HepG2 (cell line): Measurements from ENCODE around the gene OTOL1. TPM values are rescaled to one million over a fixed set of nuclear protein-coding genes. Genes with fewer than 3 reads are reported as not detected.

Experiments used
- ATAC-seq: fragments of 200-7000 bp; cut with Tn5 transposase; 3 replicates; pipeline ENCODE4 v1.9.1; 2020; ENCODE audit warnings: mild to moderate bottlenecking, moderate library complexity
- BruUV-seq: library from RNA; stranded (reverse); fragments of 400-500 nt; replicated peaks from 2 replicates; lab custom pipeline; 2021; lab: Mats Ljungman, UMichigan
- CTCF ChIA-PET: fragments of 300-600 bp; formaldehyde crosslinking; extraction: SDS; loops from one replicate; lab custom pipeline; 2021; ENCODE audit warnings: low total read pairs, inconsistent platforms, low intra/inter-chr PET ratio; lab: Yijun Ruan, JAX
- POLR2A ChIA-PET: fragments of 350-600 bp; sonication (Branson Sonifier 250); formaldehyde crosslinking; loops from one replicate; lab custom pipeline; 2020; ENCODE audit warnings: antibody characterized with exemption, inconsistent platforms; lab: Yijun Ruan, JAX
- DNase-seq: peaks from one replicate; pipeline ENCODE4 v3.0.0-alpha.2; 2015; ENCODE audit warnings: low spot score
- FAIRE-seq: peaks from 3 replicates; lab custom pipeline; 2011; peaks lifted over from hg19 to GRCh38; lab: Jason Lieb, UNC
- H2AFZ ChIP-seq: one replicate; pipeline ENCODE4 v1.6.1; 2011; ENCODE audit warnings: low read length, inconsistent platforms
- H3K27ac ChIP-seq: fragments of 300-600 bp; 3 replicates; pipeline ENCODE4 v1.8.0; 2011; ENCODE audit warnings: mixed run types, mild to moderate bottlenecking, mixed read lengths, low read length, inconsistent platforms; ENCODE audit not compliant: insufficient read depth; ENCODE audit errors: extremely low read length
- H3K27me3 ChIP-seq, 2 experiments: fragments of 200-600 bp in 1 of 2; 2 replicates in 1 of 2; 3 replicates in 1 of 2; pipeline versions ENCODE4 v1.6.0 to v1.8.0; 2011; ENCODE audit warnings: low read length in 2 of 2, mild to moderate bottlenecking in 2 of 2, moderate library complexity in 2 of 2, inconsistent platforms in 1 of 2; ENCODE audit not compliant: insufficient read depth in 2 of 2, control insufficient read depth in 1 of 2
- H3K36me3 ChIP-seq, 2 experiments: fragments of 200-600 bp in 1 of 2; replicated peaks in 1 of 2; 2 replicates in 1 of 2; 3 replicates in 1 of 2; pipeline versions ENCODE4 v1.5.1 to v1.8.0; 2011; ENCODE audit warnings: low read length in 2 of 2, inconsistent platforms in 1 of 2; ENCODE audit not compliant: insufficient read depth in 2 of 2, control insufficient read depth in 1 of 2
- H3K4me1 ChIP-seq: 2 replicates; pipeline ENCODE4 v1.5.1; 2012; ENCODE audit warnings: low read length, inconsistent platforms; ENCODE audit not compliant: insufficient read depth
- H3K4me2 ChIP-seq: 2 replicates; pipeline ENCODE4 v1.6.0; 2011; ENCODE audit warnings: low read depth, low read length, inconsistent platforms
- H3K4me3 ChIP-seq, 3 experiments: fragments of 200-600 bp in 1 of 3; sonication (generic), shearing (Covaris generic) in 1 of 3; replicated peaks in 1 of 3; 2 replicates each; pipeline ENCODE4 v1.5.1; 2011 to 2016; ENCODE audit warnings: low read length in 3 of 3, inconsistent platforms in 2 of 3, low read depth in 2 of 3, mild to moderate bottlenecking in 2 of 3, control low read depth in 1 of 3, mixed read lengths in 1 of 3; ENCODE audit not compliant: insufficient read depth in 1 of 3
- H3K79me2 ChIP-seq: one replicate; pipeline ENCODE4 v1.6.1; 2011; ENCODE audit warnings: low read length, inconsistent platforms; ENCODE audit not compliant: insufficient read depth
- H3K9ac ChIP-seq: 2 replicates; pipeline ENCODE4 v1.6.0; 2011; ENCODE audit warnings: mild to moderate bottlenecking, low read depth, low read length, inconsistent platforms; ENCODE audit not compliant: insufficient read depth
- H3K9me3 ChIP-seq: 2 replicates; pipeline ENCODE4 v1.5.1; 2012; ENCODE audit warnings: mild to moderate bottlenecking, low read length
- H4K20me1 ChIP-seq: 2 replicates; pipeline ENCODE4 v1.6.0; 2011; ENCODE audit warnings: inconsistent platforms, mild to moderate bottlenecking, low read length, moderate library complexity; ENCODE audit not compliant: insufficient read depth
- AGO2 ChIP-seq: fragments of 200-400 bp; formaldehyde crosslinking; optimal IDR thresholded peaks from 2 replicates; pipeline ENCODE3; 2017; ENCODE audit warnings: mild to moderate bottlenecking, low read depth, low read length, moderate library complexity
- ATAD3A ChIP-seq: sonication (generic); formaldehyde crosslinking; IDR thresholded peaks from 2 replicates; pipeline ENCODE4 v1.4.0; 2020; ENCODE audit warnings: missing genetic modification reagents
- CCDC6 ChIP-seq: sonication (generic); formaldehyde crosslinking; IDR thresholded peaks from 2 replicates; pipeline ENCODE4 v1.8.1; 2022; ENCODE audit warnings: mild to moderate bottlenecking, missing genetic modification reagents, moderate library complexity
- CENPBD1 ChIP-seq: sonication (generic); formaldehyde crosslinking; IDR thresholded peaks from 2 replicates; pipeline ENCODE4 v1.8.0; 2022; ENCODE audit warnings: missing genetic modification reagents, low read depth, mild to moderate bottlenecking, borderline replicate concordance
- CREB3 ChIP-seq: sonication (generic); formaldehyde crosslinking; IDR thresholded peaks from 2 replicates; pipeline ENCODE4 v1.5.0; 2020; ENCODE audit warnings: missing genetic modification reagents
- E2F1 ChIP-seq: sonication (generic); formaldehyde crosslinking; IDR thresholded peaks from 2 replicates; pipeline ENCODE4 v1.5.0; 2020; ENCODE audit warnings: missing genetic modification reagents
- ELK4 ChIP-seq: sonication (generic); formaldehyde crosslinking; IDR thresholded peaks from 2 replicates; pipeline ENCODE4 v1.9.0; 2021; ENCODE audit warnings: missing genetic modification reagents, borderline replicate concordance
- ISL2 ChIP-seq: sonication (generic); formaldehyde crosslinking; IDR thresholded peaks from 2 replicates; pipeline ENCODE4 v1.5.0; 2020; ENCODE audit warnings: missing genetic modification reagents
- NCOR1 ChIP-seq: fragments of 200-600 bp; sonication (generic); IDR thresholded peaks from 2 replicates; pipeline ENCODE4 v1.7.0; 2017; ENCODE audit warnings: antibody characterized with exemption, low read length, borderline replicate concordance
- NFKBIZ ChIP-seq: IDR thresholded peaks from 2 replicates; pipeline ENCODE4 v1.6.1; 2018; ENCODE audit warnings: missing genetic modification reagents, missing compliant biosample characterization
- NR2F6 ChIP-seq, 2 experiments: IDR thresholded peaks; 2 replicates each; pipeline ENCODE4 v1.6.1; 2016; ENCODE audit warnings: antibody characterized with exemption in 1 of 2, mild to moderate bottlenecking in 1 of 2
- PATZ1 ChIP-seq: sonication (generic); formaldehyde crosslinking; IDR thresholded peaks from 2 replicates; pipeline ENCODE4 v1.4.0; 2020; ENCODE audit warnings: missing genetic modification reagents
- RELA ChIP-seq: sonication (generic); formaldehyde crosslinking; IDR thresholded peaks from 2 replicates; pipeline ENCODE4 v1.4.0; 2020; ENCODE audit warnings: missing genetic modification reagents
- SIN3A ChIP-seq: IDR thresholded peaks from 2 replicates; pipeline ENCODE4 v1.6.1; 2011; ENCODE audit warnings: low read depth, mild to moderate bottlenecking, control low read depth, low read length, borderline replicate concordance
- ZBTB34 ChIP-seq: sonication (generic); formaldehyde crosslinking; IDR thresholded peaks from 2 replicates; pipeline ENCODE4 v1.8.0; 2022; ENCODE audit warnings: mild to moderate bottlenecking, missing genetic modification reagents
- ZNF790 ChIP-seq: sonication (generic); formaldehyde crosslinking; IDR thresholded peaks from 2 replicates; pipeline ENCODE4 v1.8.0; 2022; ENCODE audit warnings: missing genetic modification reagents, mild to moderate bottlenecking, borderline replicate concordance
- WGBS: methylation state at CpG from one replicate; pipeline ENCODE4 v1.1.6; 2017; ENCODE audit warnings: low lambda C conversion rate; 5-methylcytosine and 5-hydroxymethylcytosine counted together
- in situ Hi-C: cut with HindIII; loops from 2 replicates; pipeline ENCODE4 v1.10.0; 2017; ENCODE audit warnings: low pct_unique_long_range_greater_than_20kb; ENCODE audit not compliant: extremely low pct_ligation_motif_present
- intact Hi-C: fragments of 100-400 bp; cut with micrococcal nuclease; formaldehyde crosslinking; loops from one replicate; pipeline ENCODE4 v1.10.0; 2022; ENCODE audit not compliant: unreplicated experiment
- polyA plus RNA-seq, 8 experiments: library from polyadenylated mRNA; depleted of rRNA in 3 of 8; stranded (reverse) in 7 of 8; unstranded in 1 of 8; fragments of >200 nt; fragmentation: Illumina TruSeq in 4 of 8; extraction: Trizol in 4 of 8; gene quantifications; 2 replicates each; pipeline versions ENCODE4 v1.2.1 to v1.2.3, GENCODE V29; 2011 to 2016; ENCODE audit warnings: low read depth in 4 of 8, missing spikeins in 1 of 8, mixed read lengths in 1 of 8; ENCODE audit not compliant: insufficient read depth in 1 of 8
- total RNA-seq, 5 experiments: library from RNA; depleted of rRNA; stranded (reverse); fragments of >200 nt; fragmentation: Illumina TruSeq; extraction: Trizol; gene quantifications; 2 replicates each; pipeline ENCODE4 v1.2.3, GENCODE V29; 2016; ENCODE audit warnings: low read depth in 1 of 5

Gene OTOL1
- total and polyA plus RNA-seq, 2 of the 13 experiments (the other 11 are each of a cell fraction or from before 2014, with no cell fraction given), result not detected

GRCh38 chr3:161550491-161551195, 54.0 kb downstream of the OTOL1 start:
- Histone ChIP-seq H3K4me3 (no peak overlapping the region), H4K20me1 (no peaks in the 10 kb centered on the region), H3K27ac (no peak overlapping the region), H3K27me3 (no peaks in the 10 kb centered on the region), H3K4me1 (no peaks in the 10 kb centered on the region), H2AFZ (no peak overlapping the region), H3K9me3 (no peaks in the 10 kb centered on the region), H3K79me2 (no peaks in the 10 kb centered on the region), H3K36me3 (no peaks in the 10 kb centered on the region), H3K4me2 (no peak overlapping the region), H3K9ac (no peak overlapping the region)
- DNase-seq (no peak), FAIRE-seq (no peak), ATAC-seq (no peak)
- WGBS, result 2% methylated on average over 6 of the region's 6 CpGs
- POLR2A ChIA-PET, result no interaction called here
- intact Hi-C loops (no loop called here), in situ Hi-C loops (loop anchor here (25.0 kb wide), 1 partner anchor 1937 kb away; no protein-coding TSS in a partner anchor)
- BruUV-seq, result no TSS peak
- CTCF ChIA-PET, result no interaction called here
- TF ChIP-seq NCOR1 (no peak), SIN3A (no peak), CENPBD1 (CRISPR knock-in tag) (no peak), E2F1 (CRISPR knock-in tag) (no peak), RELA (CRISPR knock-in tag) (no peak), PATZ1 (no peak), NFKBIZ (CRISPR knock-in tag) (no peak), AGO2 (no peak), CREB3 (CRISPR knock-in tag) (no peak), ISL2 (CRISPR knock-in tag) (no peak), ATAD3A (CRISPR knock-in tag) (no peak), ZBTB34 (no peak), NR2F6 (IDR thresholded peaks at IDR 0.05) (no peak), NR2F6 (CRISPR knock-in tag; IDR thresholded peaks at IDR 0.05) (no peak), ELK4 (CRISPR knock-in tag) (no peak), ZNF790 (CRISPR knock-in tag) (no peak), CCDC6 (no peak)
